ENCODE measurements around the gene UBE2O.

The UBE2O gene

DNA sequence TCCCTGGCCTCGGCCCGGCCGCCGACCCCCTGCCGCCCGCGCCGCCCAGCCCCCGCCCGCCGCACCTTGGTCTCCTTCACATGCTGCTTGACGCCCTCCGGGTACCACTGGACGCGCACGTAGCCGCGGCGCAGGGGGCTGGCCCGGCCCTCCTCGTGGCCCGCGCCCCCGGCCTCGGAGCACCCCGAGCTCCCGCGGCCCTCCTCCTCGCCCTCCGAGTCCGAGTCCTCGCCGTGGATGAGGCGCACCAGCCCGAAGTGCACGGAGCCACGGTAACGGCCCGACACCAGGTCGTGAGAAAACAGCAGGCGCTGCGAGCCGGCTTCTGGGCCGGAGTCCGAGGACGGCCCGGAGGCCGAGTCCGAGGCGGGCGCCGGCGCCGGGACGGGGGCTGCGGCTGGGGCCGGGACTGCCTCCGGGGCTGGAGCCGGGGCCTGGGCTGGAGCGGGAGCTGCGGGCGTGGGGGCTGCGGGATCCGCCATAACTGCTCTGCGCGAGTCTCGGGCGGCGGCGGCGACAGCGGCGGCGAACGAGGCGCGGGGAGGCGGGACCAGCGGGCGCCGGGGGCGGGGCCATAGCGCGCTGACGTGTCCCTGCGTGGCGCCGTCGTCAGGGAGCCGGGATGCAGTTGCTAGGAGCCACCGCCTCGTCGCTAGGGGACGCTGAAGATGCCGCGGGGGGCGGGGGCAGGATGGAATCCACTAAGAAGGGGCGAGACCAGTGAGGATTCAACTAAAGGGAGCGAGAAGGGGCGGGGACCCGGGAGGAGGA is at the start of gene UBE2O:
TSS of gene UBE2O (minus strand) at position 493 of the 771 bp plus-strand sequence. CDS start at position 482, 11 bp downstream.
- DNase-seq: peak; percentile 93

GRCh38 chr17:76501827-76502307 is 48.9 kb upstream of the UBE2O start:
- no peak for DNase-seq

DNA sequence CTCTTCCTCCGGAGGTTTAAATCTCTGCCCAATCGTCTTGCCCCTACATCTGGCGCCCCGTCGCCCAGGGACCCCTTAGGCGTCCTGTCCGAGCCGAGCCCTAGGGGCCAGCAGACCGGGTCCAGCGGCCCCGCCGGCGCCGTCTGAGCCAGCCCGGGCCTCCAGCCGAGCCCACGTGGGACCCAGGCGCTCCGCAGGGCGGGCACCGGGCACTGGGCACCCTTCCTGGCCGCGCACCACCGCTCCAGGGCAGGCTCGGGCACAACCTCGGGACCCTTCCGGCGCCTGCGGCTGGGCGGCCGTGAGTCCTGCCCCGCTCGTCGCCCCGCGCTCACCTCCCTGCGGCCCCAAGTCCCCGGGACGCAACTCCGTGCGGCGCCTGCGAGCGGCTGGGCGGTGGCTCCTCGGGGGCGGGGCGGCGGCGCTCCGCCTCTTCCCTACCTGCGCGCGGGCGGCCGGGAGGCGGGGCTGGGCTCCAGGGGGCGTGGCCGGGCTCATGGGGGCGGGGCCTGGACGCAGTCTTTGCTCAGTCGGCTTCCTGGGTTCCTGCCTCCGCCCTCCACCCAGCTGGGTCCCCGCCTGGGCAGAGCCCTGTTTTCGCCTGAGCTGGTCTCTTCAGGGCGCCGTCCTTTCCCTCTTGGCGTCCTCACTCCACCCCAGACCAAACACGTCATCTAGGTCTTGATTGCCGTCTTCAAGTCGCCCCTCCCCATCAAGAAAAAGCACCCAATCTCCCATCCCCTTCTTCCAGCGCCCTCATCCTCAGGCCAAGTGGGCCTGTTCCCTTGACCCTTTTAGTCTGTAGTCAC is 48.3 kb upstream of the UBE2O start, which contains the start of gene RHBDF2:
TSS of gene RHBDF2 (minus strand) at position 406 of the 809 bp plus-strand sequence. CDS start 19,899 bp downstream, outside the sequence.
- peak; percentile 96 for DNase-seq

DNA sequence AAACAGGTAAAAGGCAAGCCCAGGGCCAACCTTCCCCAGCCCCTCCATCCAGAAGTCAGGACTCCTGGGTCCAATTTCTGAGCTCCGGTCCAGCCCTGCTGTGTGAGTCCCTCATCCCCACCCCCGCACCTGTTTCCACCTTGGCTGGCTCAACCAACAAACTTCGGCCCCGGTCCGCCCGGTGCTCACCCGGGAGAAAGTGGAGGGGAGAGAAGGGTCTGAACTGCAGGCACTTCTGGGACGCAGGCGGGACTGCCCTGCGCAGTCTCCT is 47.7 kb upstream of the UBE2O start:
- no peak for DNase-seq

DNA sequence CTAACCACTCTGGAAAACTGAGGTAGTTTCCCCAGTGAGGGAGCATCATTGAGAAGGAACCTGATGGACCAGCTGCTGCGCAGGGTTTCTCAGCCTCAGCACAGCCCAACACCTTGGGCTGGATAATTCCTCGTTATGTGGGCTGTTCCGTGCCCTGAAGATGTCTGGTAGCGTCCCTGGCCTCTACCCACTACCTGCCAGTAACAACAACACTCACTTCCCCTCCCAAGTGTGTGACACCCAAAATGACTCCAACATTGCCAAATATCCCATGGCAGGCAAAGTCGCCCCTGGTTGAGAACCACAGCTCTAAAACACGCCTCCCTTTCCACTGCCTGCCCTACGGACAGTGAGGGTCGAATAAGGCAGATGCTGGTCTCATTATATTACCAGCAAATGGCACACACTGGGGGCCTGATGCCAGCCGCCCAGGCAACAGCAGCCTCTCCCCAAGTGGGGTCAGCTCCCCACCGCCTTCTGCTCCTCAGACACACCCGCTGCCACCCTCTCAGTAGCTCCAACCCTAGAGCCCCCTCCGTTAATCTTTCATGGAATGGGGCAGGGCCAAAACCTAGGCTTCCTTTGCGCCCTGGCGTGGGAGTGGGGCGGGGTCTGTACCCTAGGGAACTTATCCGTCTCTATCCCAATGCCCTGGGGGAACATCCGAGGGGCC is 47.3 kb upstream of the UBE2O start:
- DNase-seq: peak; percentile 26

DNA sequence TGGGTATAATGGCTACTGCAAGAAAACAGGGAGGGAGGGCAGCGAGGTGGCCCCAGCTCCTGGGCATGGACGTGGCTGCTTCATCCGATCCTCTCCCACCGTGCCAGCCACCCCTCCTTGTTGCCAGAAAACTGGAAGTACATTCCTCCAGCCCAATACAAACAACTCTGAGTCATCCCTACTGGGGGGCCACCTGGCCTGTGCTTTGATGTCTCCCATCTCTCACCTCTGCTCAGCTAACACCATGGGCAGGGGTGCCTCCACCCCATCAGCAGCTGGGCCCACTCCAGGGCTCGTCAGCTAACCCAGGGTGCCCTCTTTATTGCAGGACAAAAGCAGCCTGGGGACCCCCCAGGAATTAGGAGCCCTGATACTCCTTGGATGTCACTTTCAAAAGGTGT is 46.3 kb upstream of the UBE2O start:
- DNase-seq: no peak

- no peak for DNase-seq
Observed at GRCh38 chr17:76498876-76499251, 45.9 kb upstream of the UBE2O start.

GRCh38 chr17:76497979-76498875 is 45.3 kb upstream of the UBE2O start:
- no peak for DNase-seq

DNA sequence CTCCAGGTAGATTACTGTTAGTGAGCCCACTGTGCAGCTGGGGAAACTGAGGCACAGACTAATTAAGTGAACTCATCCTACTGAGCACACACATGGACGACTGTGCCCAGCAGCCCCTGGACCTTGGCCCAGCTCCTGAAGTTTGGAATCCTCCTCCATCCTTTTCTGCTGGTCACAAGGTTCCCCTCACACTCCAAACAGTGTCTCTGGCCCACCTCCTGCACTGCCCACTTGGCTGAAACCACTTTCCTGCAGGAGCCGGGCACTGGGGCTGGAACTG is 44.7 kb upstream of the UBE2O start:
- no peak for DNase-seq

GRCh38 chr17:76496464-76496863 is 43.5 kb upstream of the UBE2O start:
- no peak for DNase-seq

DNA sequence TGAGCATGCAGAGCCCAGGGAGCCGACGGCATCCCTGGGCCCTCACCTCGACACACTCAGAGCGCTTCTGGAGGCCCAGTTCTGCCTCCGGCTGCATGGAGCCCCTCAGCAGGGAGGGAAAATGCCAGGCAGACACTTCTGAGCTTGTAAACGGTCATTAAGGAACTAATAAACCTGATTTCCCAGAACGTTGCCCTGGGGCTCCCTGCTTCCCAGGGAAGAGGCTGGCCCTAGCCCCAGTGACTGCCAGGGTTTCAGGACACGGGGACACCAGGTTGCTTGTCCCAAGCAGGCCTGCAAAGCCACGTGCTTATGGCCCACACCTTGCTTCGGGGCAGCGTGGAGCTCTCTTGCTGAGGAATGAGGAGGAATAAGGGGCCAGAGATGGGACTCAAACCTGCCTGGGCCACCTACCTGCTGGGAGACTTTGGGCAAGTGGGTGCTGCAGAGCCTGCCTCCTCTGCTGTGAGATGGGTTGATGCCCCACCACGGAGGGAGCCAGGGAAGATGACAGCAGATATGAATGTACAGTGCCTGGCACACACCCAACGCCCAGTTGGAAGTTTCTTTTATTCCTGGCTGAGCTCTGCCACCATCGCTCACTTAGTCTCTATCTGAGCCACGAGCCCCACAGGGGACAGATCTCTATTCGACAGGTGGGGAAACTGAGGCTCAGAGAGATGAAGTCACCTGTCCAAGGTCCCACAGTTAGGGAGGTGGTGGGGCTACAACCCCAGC is 42.9 kb upstream of the UBE2O start:
- DNase-seq: no peak

DNA sequence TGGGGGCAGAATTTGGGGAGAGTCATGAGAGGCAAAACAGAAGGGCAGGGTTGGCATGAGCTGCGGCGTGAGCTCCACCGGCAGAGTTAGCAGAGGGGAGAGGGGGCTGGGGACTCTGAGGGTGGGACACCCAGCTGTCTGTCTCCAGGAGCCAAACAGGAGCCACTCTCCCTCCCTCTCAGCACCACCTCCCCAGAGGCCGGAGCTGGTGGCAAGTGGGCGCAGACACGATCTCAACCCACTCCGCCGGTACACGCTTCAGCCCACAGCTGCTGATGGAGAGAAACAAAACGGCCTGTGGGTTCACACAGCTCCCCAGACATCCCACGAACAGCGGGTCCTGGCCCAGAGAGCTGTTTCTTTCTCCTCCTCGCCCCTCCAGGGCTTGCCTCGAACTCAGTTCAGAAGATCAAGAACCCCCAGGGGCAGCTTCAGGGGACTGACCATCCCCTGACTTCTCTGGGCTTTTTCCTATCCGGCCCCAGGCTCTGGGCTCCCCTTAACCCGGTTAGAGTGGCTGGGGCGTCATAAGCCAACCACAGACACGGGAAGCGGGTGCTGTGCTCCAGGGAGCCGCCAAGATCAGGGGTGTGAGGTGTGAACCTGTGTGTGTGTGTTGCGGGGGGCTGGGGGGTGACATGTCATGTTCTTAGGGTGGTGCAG is 40.7 kb upstream of the UBE2O start:
- DNase-seq: peak; percentile 36

GRCh38 chr17:76492989-76493501 is 40.1 kb upstream of the UBE2O start:
- DNase-seq: peak; percentile 78

GRCh38 chr17:76492123-76492988 is 39.4 kb upstream of the UBE2O start:
- no peak for DNase-seq

DNA sequence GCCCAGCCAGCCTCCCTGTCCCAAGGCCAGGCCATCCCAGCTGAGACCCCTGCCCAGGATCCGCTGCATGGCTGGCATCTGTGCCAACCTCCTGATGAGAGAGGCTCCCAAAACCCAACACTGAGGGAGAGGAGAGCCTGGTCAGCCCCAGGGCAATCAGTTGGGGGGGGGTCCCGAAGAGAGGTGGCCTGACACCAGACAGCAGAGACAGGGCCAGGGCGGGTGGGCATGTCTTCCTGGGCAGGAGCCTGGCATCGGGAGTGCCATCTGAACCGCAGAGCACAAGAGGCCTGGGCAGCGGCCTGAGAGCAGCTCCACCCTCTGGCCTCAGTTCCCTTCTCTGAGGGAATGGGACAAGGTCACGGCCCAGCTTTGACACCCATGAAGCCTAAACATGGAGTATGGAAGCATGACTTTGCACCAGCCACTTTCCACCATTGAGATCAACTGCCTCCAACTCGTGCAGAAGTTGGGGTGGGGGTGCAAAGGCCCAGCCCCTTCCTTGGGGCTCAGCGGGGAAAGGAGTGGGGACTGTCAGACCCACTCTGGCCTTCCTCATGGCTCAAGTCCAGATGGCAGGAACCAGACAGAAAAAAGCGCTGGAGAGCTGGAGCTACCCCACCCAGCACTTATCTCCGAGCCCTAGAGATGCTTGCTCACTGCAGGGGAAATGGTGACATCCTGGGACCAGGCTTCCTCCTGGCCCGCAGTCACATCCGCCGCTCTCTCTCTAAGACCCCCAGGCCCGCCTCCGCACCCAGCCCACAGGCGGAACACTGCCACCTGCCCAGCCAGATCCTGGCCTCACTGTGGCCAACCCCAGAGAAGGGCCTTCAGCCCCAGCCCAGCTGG is 38.5 kb upstream of the UBE2O start:
- no peak for DNase-seq

- no peak for DNase-seq
Observed at GRCh38 chr17:76490112-76490710, 37.3 kb upstream of the UBE2O start.

- DNase-seq: no peak
Observed at GRCh38 chr17:76487451-76488192, 34.7 kb upstream of the UBE2O start.

- no peak for DNase-seq
Observed at GRCh38 chr17:76485569-76485968, 32.6 kb upstream of the UBE2O start.

Data from activated CD4-positive, alpha-beta T cell treated with anti-CD3 and anti-CD28 coated beads, Interleukin-10, Interleukin-2, amounts not matched to agents 100 ng/mL and 50 ng/mL, durations not matched to agents 16 hours and 8 hours (primary cell).